Astrocyte (in vitro differentiated cells and primary cell): ENCODE results near the gene LFNG. TPM values are rescaled to one million over a fixed set of nuclear protein-coding genes. Genes with fewer than 3 reads are reported as not detected.
A peak's percentile ranks its signal among the peaks of the same experiment; 100 is the strongest.

Experiments
- DNase-seq: peaks from one replicate; pipeline ENCODE4 v3.0.0-alpha.2; 2010; ENCODE audit warnings: low read depth
- FAIRE-seq: peaks from 2 replicates; lab custom pipeline; 2011; peaks lifted over from hg19 to GRCh38; lab: Jason Lieb, UNC
- H2AFZ ChIP-seq: 2 replicates; pipeline ENCODE4 v1.6.0; 2012; ENCODE audit warnings: low read depth, low read length, inconsistent platforms
- H3K27ac ChIP-seq: 2 replicates; pipeline ENCODE4 v1.5.1; 2011; ENCODE audit warnings: low read depth, low read length, inconsistent platforms
- H3K27me3 ChIP-seq: 2 replicates; pipeline ENCODE4 v1.6.0; 2011; ENCODE audit warnings: low read length, inconsistent platforms; ENCODE audit not compliant: insufficient read depth
- H3K36me3 ChIP-seq: 2 replicates; pipeline ENCODE4 v1.5.1; 2011; ENCODE audit warnings: low read length, inconsistent platforms; ENCODE audit not compliant: insufficient read depth
- H3K4me1 ChIP-seq: 2 replicates; pipeline ENCODE4 v1.5.1; 2011; ENCODE audit warnings: low read length, inconsistent platforms; ENCODE audit not compliant: insufficient read depth
- H3K4me2 ChIP-seq: 2 replicates; pipeline ENCODE4 v1.6.0; 2012; ENCODE audit warnings: low read length, inconsistent platforms
- H3K4me3 ChIP-seq: 2 replicates; pipeline ENCODE4 v1.5.1; 2011; ENCODE audit warnings: low read depth, mild to moderate bottlenecking, low read length, inconsistent platforms; ENCODE audit not compliant: insufficient read depth
- H3K79me2 ChIP-seq: 2 replicates; pipeline ENCODE4 v1.6.0; 2012; ENCODE audit warnings: mild to moderate bottlenecking, low read length, inconsistent platforms; ENCODE audit not compliant: insufficient read depth
- H3K9ac ChIP-seq: 2 replicates; pipeline ENCODE4 v1.6.0; 2012; ENCODE audit warnings: mild to moderate bottlenecking, low read length, inconsistent platforms
- H3K9me3 ChIP-seq: 2 replicates; pipeline ENCODE4 v1.5.1; 2012; ENCODE audit warnings: low read depth, mild to moderate bottlenecking, low read length, inconsistent platforms; ENCODE audit not compliant: insufficient read depth
- H4K20me1 ChIP-seq: 2 replicates; pipeline ENCODE4 v1.6.0; 2012; ENCODE audit warnings: low read length, inconsistent platforms; ENCODE audit not compliant: insufficient read depth
- H3K27ac Mint-ChIP-seq: one replicate; pipeline ENCODE4 v1.8.0; 2021; ENCODE audit warnings: mild to moderate bottlenecking, mixed read lengths; ENCODE audit not compliant: unreplicated experiment
- H3K27me3 Mint-ChIP-seq: one replicate; pipeline ENCODE4 v1.8.0; 2021; ENCODE audit warnings: low read depth, mixed read lengths; ENCODE audit not compliant: unreplicated experiment
- H3K36me3 Mint-ChIP-seq: one replicate; pipeline ENCODE4 v1.8.0; 2021; ENCODE audit warnings: low read depth, mixed read lengths; ENCODE audit not compliant: unreplicated experiment
- H3K4me1 Mint-ChIP-seq: one replicate; pipeline ENCODE4 v1.8.0; 2021; ENCODE audit warnings: low read depth, mixed read lengths; ENCODE audit not compliant: unreplicated experiment
- H3K4me3 Mint-ChIP-seq: one replicate; pipeline ENCODE4 v1.8.0; 2021; ENCODE audit warnings: mild to moderate bottlenecking, moderate library complexity, mixed read lengths; ENCODE audit not compliant: unreplicated experiment
- H3K9me3 Mint-ChIP-seq: one replicate; pipeline ENCODE4 v1.8.0; 2021; ENCODE audit warnings: mild to moderate bottlenecking, mixed read lengths; ENCODE audit not compliant: unreplicated experiment
- EZH2 ChIP-seq: IDR thresholded peaks from 2 replicates; pipeline ENCODE4 v1.6.1; 2012; ENCODE audit warnings: mild to moderate bottlenecking, low read length, inconsistent platforms; ENCODE audit not compliant: insufficient read depth
- total RNA-seq: library from RNA; stranded (reverse); gene quantifications from 2 replicates; pipeline ENCODE4 v1.2.1, GENCODE V29; 2021
- TF ChIP-seq, protein P1 (sequence below): IDR thresholded peaks from 2 replicates; pipeline ENCODE4 v1.5.1; 2011; ENCODE audit warnings: low read depth, mild to moderate bottlenecking, inconsistent platforms, low read length, moderate library complexity; ENCODE audit not compliant: insufficient read depth

Gene LFNG
- total RNA-seq, 1 donor from 2014 or later = 58.6 TPM

DNA sequence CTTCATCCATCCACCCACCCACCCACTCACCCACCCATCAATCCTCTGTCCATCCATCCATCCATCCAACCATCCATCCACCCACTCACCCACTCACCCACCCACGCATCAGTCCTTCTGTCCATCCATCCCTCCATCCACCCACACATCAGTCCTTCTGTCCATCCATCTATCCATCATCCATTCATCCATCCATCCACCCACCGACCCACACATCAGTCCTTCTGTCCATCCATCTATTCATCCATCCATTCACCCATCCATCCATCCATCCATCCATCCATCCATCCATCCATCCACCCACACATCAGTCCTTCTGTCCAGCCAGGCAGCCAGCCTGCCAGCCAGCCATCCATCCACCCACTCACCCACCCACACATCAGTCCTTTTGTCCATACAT lies 27.5 kb upstream of the LFNG start:
- DNase-seq (no peak), FAIRE-seq (no peak)
- no peaks in the 10 kb centered on the region for H3K79me2 ChIP-seq
- H3K27me3 Mint-ChIP-seq = peaks cover 12% of the 10 kb centered on the region
- no peaks in the 10 kb centered on the region for H3K27me3 ChIP-seq
- H3K9me3 ChIP-seq = no peaks in the 10 kb centered on the region
- H3K27ac Mint-ChIP-seq = no peak overlapping the region
- no peak overlapping the region for H3K4me3 Mint-ChIP-seq
- H3K4me1 Mint-ChIP-seq = peaks cover 2% of the 10 kb centered on the region
- H3K36me3 ChIP-seq = no peaks in the 10 kb centered on the region
- no peak overlapping the region for H3K27ac ChIP-seq
- H3K9me3 Mint-ChIP-seq = peaks cover 1% of the 10 kb centered on the region
- H3K9ac ChIP-seq = no peak overlapping the region
- no peaks in the 10 kb centered on the region for H3K36me3 Mint-ChIP-seq
- no peak overlapping the region for H3K4me2 ChIP-seq
- H2AFZ ChIP-seq = no peak overlapping the region
- peaks cover 7% of the 10 kb centered on the region for H3K4me1 ChIP-seq
- H3K4me3 ChIP-seq = no peak overlapping the region
- no peak for TF ChIP-seq EZH2
- TF ChIP-seq, protein P1, sequence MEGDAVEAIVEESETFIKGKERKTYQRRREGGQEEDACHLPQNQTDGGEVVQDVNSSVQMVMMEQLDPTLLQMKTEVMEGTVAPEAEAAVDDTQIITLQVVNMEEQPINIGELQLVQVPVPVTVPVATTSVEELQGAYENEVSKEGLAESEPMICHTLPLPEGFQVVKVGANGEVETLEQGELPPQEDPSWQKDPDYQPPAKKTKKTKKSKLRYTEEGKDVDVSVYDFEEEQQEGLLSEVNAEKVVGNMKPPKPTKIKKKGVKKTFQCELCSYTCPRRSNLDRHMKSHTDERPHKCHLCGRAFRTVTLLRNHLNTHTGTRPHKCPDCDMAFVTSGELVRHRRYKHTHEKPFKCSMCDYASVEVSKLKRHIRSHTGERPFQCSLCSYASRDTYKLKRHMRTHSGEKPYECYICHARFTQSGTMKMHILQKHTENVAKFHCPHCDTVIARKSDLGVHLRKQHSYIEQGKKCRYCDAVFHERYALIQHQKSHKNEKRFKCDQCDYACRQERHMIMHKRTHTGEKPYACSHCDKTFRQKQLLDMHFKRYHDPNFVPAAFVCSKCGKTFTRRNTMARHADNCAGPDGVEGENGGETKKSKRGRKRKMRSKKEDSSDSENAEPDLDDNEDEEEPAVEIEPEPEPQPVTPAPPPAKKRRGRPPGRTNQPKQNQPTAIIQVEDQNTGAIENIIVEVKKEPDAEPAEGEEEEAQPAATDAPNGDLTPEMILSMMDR = no peak
- no peaks in the 10 kb centered on the region for H4K20me1 ChIP-seq

GRCh38 chr7:2493205-2494164 lies 26.1 kb upstream of the LFNG start:
- TF ChIP-seq, protein P1 = no peak
- TF ChIP-seq EZH2 = no peak
- H3K27me3 Mint-ChIP-seq = peaks cover 12% of the 10 kb centered on the region
- Histone ChIP-seq H4K20me1 (no peaks in the 10 kb centered on the region), H3K27ac (no peak overlapping the region), H3K79me2 (no peaks in the 10 kb centered on the region), H3K9ac (no peak overlapping the region), H3K4me2 (peak overlapping the region; percentile 33), H3K36me3 (no peaks in the 10 kb centered on the region), H3K4me3 (no peak overlapping the region), H3K27me3 (no peaks in the 10 kb centered on the region), H3K9me3 (no peaks in the 10 kb centered on the region), H3K4me1 (peaks cover 9% of the 10 kb centered on the region), H2AFZ (no peak overlapping the region)
- DNase-seq = no peak
- FAIRE-seq = no peak
- peaks cover 1% of the 10 kb centered on the region for H3K9me3 Mint-ChIP-seq
- H3K4me3 Mint-ChIP-seq = no peak overlapping the region
- H3K36me3 Mint-ChIP-seq = no peaks in the 10 kb centered on the region
- peaks cover 2% of the 10 kb centered on the region for H3K4me1 Mint-ChIP-seq
- no peak overlapping the region for H3K27ac Mint-ChIP-seq
